NCI-H187 (cell line): ENCODE results near the gene PRR18.

Source experiments
- DNase-seq, 2 experiments: peaks; one replicate each; lab custom pipeline; 2025; lab: John Stamatoyannopoulos, UW

PRR18 gene

GRCh38 chr6:166305562-166306117 lies 2.6 kb downstream of the PRR18 start:
- DNase-seq: no peak

- no peak for DNase-seq
Observed at GRCh38 chr6:166304106-166304505, 4.1 kb downstream of the PRR18 start.

- no peak for DNase-seq
Observed at GRCh38 chr6:166301611-166302529, 6.3 kb downstream of the PRR18 start.

- DNase-seq: no peak
Observed at GRCh38 chr6:166300357-166300987, 7.7 kb downstream of the PRR18 start.

GRCh38 chr6:166297606-166298005 lies 10.6 kb downstream of the PRR18 start:
- DNase-seq: no peak

GRCh38 chr6:166296035-166296883 lies 11.9 kb downstream of the PRR18 start:
- DNase-seq: no peak

GRCh38 chr6:166293731-166294584 lies 14.2 kb downstream of the PRR18 start:
- DNase-seq: no peak

- DNase-seq: no peak
Observed at GRCh38 chr6:166289207-166290060, 18.8 kb downstream of the PRR18 start.

- DNase-seq: no peak
Observed at GRCh38 chr6:166286839-166287271, 21.3 kb downstream of the PRR18 start.

- no peak for DNase-seq
Observed at GRCh38 chr6:166285233-166285632, 23.0 kb downstream of the PRR18 start.

GRCh38 chr6:166284640-166285039 lies 23.6 kb downstream of the PRR18 start:
- DNase-seq: no peak

GRCh38 chr6:166282394-166283032 lies 25.7 kb downstream of the PRR18 start:
- no peak for DNase-seq

- DNase-seq: no peak
Observed at GRCh38 chr6:166281104-166281503, 27.1 kb downstream of the PRR18 start.

- DNase-seq: no peak
Observed at GRCh38 chr6:166279393-166279679, 28.9 kb downstream of the PRR18 start.

- no peak for DNase-seq
Observed at GRCh38 chr6:166278579-166279392, 29.4 kb downstream of the PRR18 start.

GRCh38 chr6:166277892-166278578 lies 30.2 kb downstream of the PRR18 start:
- DNase-seq: no peak

GRCh38 chr6:166277018-166277417 lies 31.2 kb downstream of the PRR18 start:
- DNase-seq: no peak

GRCh38 chr6:166275714-166276166 lies 32.5 kb downstream of the PRR18 start:
- peak in 1 of 2 experiments; percentile 9 for DNase-seq
